ENCODE results near the gene GALNT15.

GALNT15 gene
- 0 reads per million in 4 experiments for total RNA-seq

GRCh38 chr3:16174389-16174788 lies at the start of gene GALNT15:
Gene GALNT15 (plus strand): TSS chr3:16174680. CDS start chr3:16175152, 472 bp downstream.
- no peak for DNase-seq

GRCh38 chr3:16126634-16127033 lies 47.8 kb upstream of the GALNT15 start:
- DNase-seq = no peak

- DNase-seq = no peak
Observed at GRCh38 chr3:16127249-16127648, 47.2 kb upstream of the GALNT15 start.

GRCh38 chr3:16130066-16130465 lies 44.4 kb upstream of the GALNT15 start:
- DNase-seq = no peak

- no peak for DNase-seq
Observed at GRCh38 chr3:16132190-16132589, 42.3 kb upstream of the GALNT15 start.

- no peak for DNase-seq
Observed at GRCh38 chr3:16132928-16133327, 41.6 kb upstream of the GALNT15 start.

- DNase-seq = no peak
Observed at GRCh38 chr3:16134173-16134928, 40.1 kb upstream of the GALNT15 start.

GRCh38 chr3:16136055-16136454 lies 38.4 kb upstream of the GALNT15 start:
- DNase-seq = no peak

GRCh38 chr3:16137044-16137443 lies 37.4 kb upstream of the GALNT15 start:
- no peak for DNase-seq

- no peak for DNase-seq
Observed at GRCh38 chr3:16137977-16138376, 36.5 kb upstream of the GALNT15 start.

- no peak for DNase-seq
Observed at GRCh38 chr3:16140116-16140893, 34.2 kb upstream of the GALNT15 start.

GRCh38 chr3:16140894-16141285 lies 33.6 kb upstream of the GALNT15 start:
- no peak for DNase-seq

GRCh38 chr3:16142350-16143025 lies 32.0 kb upstream of the GALNT15 start:
- no peak for DNase-seq

GRCh38 chr3:16143861-16144447 lies 30.5 kb upstream of the GALNT15 start:
- no peak for DNase-seq

GRCh38 chr3:16145176-16145575 lies 29.3 kb upstream of the GALNT15 start:
- no peak for DNase-seq

GRCh38 chr3:16146015-16146730 lies 28.3 kb upstream of the GALNT15 start:
- DNase-seq = no peak

- DNase-seq = no peak
Observed at GRCh38 chr3:16147220-16147994, 27.1 kb upstream of the GALNT15 start.

- DNase-seq = no peak
Observed at GRCh38 chr3:16148213-16148612, 26.3 kb upstream of the GALNT15 start.

- DNase-seq = no peak
Observed at GRCh38 chr3:16148783-16149182, 25.7 kb upstream of the GALNT15 start.

GRCh38 chr3:16150285-16150684 lies 24.2 kb upstream of the GALNT15 start:
- DNase-seq = no peak

GRCh38 chr3:16151109-16151508 lies 23.4 kb upstream of the GALNT15 start:
- no peak for DNase-seq

- no peak for DNase-seq
Observed at GRCh38 chr3:16168211-16168610, 6.3 kb upstream of the GALNT15 start.

Measured in effector CD8-positive, alpha-beta T cell (primary cell).